Naive thymus-derived CD8-positive, alpha-beta T cell (primary cell): Measurements from ENCODE around the gene ARHGAP27. TPM values are rescaled to one million over a fixed set of nuclear protein-coding genes. Genes with fewer than 3 reads are reported as not detected.
"Not testable (repeated sequence)": the region's sequence is repeated elsewhere in the genome, so short reads cannot be mapped to it uniquely, and the experiment has no call there.

Experiments used
- ATAC-seq, 2 donors: fragments of 150-1000 bp; cut with Tn5 transposase in 1 of 2; sonication (Bioruptor Pico), chemical (Tn5 transposase) in 1 of 2; 1 replicate in 1 of 2; 2 replicates in 1 of 2; pipeline ENCODE4 v1.10.0; 2021; ENCODE audit warnings: mild to moderate bottlenecking in 2 of 2, moderate library complexity in 2 of 2
- POLR2A ChIA-PET: fragments of 350-600 bp; sonication (Branson Sonifier 250); formaldehyde crosslinking; loops from one replicate; lab custom pipeline; 2021; ENCODE audit warnings: antibody characterized with exemption; lab: Charles Lee
- DNase-seq, 10 donors: peaks; one replicate each; pipeline versions ENCODE4 v3.0.0 to v3.0.0-alpha.2; 2020 to 2022
- H3K27ac Mint-ChIP-seq, 10 donors: one replicate each; pipeline ENCODE4 v1.8.0; 2020 to 2022; ENCODE audit warnings: mild to moderate bottlenecking in 10 of 10, mixed read lengths in 10 of 10, moderate library complexity in 4 of 10, inconsistent platforms in 1 of 10
- H3K27me3 Mint-ChIP-seq, 5 donors: one replicate each; pipeline ENCODE4 v1.8.0; 2021 to 2022; ENCODE audit warnings: mixed read lengths in 5 of 5
- H3K36me3 Mint-ChIP-seq, 3 donors: one replicate each; pipeline ENCODE4 v1.8.0; 2020 to 2022; ENCODE audit warnings: mixed read lengths in 3 of 3, mild to moderate bottlenecking in 2 of 3, inconsistent platforms in 1 of 3
- H3K4me1 Mint-ChIP-seq, 4 donors: one replicate each; pipeline ENCODE4 v1.8.0; 2021 to 2022; ENCODE audit warnings: mixed read lengths in 4 of 4
- H3K4me3 Mint-ChIP-seq, 10 donors: one replicate each; pipeline ENCODE4 v1.8.0; 2020 to 2022; ENCODE audit warnings: mild to moderate bottlenecking in 10 of 10, mixed read lengths in 10 of 10, moderate library complexity in 6 of 10, inconsistent platforms in 1 of 10
- H3K9me3 Mint-ChIP-seq, 9 donors: one replicate each; pipeline ENCODE4 v1.8.0; 2020 to 2022; ENCODE audit warnings: mixed read lengths in 9 of 9, mild to moderate bottlenecking in 3 of 9, inconsistent platforms in 1 of 9, moderate library complexity in 1 of 9
- polyA plus RNA-seq, 3 donors: library from polyadenylated mRNA; unstranded; fragments of 300-500 nt; fragmentation: Illumina TruSeq; gene quantifications; one replicate each; pipeline ENCODE4 v1.2.3, GENCODE V29; 2021
- total RNA-seq, 8 experiments: library from RNA in 2 of 8; stranded (reverse) in 2 of 8; gene quantifications; one replicate each; pipeline ENCODE4 v1.2.3 and lab custom pipeline; 2021 to 2026

The ARHGAP27 gene
- total and polyA plus RNA-seq, 5 experiments from 2014 or later: 17.3 to 102 (median 31.1) TPM

DNA sequence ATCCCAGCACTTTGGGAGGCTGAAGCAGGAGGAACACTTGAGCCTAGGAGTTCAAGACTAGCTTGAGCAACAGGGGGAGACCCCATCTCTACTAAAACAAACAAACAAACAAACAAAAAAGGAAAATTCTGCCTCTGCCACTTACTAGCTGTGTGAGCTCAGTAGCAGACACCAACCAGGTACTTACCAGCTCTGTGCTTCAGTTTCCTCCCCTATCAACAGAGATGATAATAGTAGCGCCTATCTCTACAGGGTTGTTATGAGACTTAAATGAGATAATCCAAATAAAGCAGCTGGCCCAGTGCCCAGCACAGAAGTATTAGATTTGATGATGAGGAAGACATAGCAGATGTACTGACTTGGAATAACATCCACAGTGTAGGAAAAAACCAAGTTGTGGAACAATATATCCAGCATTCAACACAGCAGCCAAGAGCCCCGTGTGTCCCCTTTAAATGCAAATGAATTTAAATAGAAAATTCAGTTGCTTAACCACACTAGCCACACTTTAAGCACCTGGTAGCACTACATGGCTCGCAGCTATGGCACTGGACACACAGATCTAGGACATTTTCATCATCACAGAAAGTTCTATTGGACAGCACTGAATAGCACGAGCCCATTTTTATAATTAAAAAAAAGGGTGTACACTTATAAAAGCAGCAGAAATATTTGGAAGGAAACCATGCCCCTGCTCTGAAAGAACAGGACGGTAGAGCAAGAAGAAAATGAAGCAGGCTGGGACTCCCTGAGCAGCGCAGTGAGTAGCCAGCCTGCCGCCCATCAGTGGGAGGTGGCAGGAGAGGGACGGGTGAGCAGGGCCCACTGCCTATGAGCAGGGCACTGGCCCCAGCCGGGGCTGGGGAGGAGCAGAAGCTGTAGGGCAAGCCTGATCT, 19.9 kb upstream of the ARHGAP27 start:
- DNase-seq, POLR2A ChIA-PET, H3K9me3 Mint-ChIP-seq, ATAC-seq, H3K4me3 Mint-ChIP-seq, H3K27me3 Mint-ChIP-seq, H3K27ac Mint-ChIP-seq: not testable (repeated sequence)
- Mint-ChIP-seq H3K4me1 (peaks cover 0 to 12% (median 5%) of the 10 kb centered on the region in 4 donors), H3K36me3 (peaks cover 0 to 50% (median 8%) of the 10 kb centered on the region in 3 donors)

DNA sequence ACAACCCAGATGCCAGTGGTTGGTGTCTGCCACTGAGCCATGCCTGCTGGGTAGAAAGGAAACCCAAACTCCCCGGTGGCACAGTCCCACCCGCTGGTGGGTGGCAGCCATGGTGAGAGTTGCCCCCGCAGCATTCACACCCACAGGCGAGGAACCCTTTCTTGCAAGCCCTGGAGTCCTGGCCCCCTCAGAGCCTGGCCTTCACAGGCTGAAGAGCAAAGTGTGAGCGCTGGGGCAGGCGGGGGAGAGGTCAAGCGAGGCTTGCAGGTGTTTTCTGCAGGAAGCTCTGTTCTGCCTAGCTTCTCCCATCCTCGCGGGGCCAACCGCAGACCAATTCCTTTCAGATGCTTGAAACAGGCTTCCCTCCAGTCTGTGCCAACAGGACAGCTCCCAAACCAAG, 19.0 kb upstream of the ARHGAP27 start:
- DNase-seq, POLR2A ChIA-PET, H3K4me3 Mint-ChIP-seq, H3K27me3 Mint-ChIP-seq, H3K9me3 Mint-ChIP-seq, H3K27ac Mint-ChIP-seq: not testable (repeated sequence)
- Mint-ChIP-seq H3K4me1 (peaks cover 0 to 12% (median 5%) of the 10 kb centered on the region in 4 donors), H3K36me3 (peaks cover 0 to 43% (median 8%) of the 10 kb centered on the region in 3 donors)
- ATAC-seq: peak in 1 of 2 donors; percentile 33

DNA sequence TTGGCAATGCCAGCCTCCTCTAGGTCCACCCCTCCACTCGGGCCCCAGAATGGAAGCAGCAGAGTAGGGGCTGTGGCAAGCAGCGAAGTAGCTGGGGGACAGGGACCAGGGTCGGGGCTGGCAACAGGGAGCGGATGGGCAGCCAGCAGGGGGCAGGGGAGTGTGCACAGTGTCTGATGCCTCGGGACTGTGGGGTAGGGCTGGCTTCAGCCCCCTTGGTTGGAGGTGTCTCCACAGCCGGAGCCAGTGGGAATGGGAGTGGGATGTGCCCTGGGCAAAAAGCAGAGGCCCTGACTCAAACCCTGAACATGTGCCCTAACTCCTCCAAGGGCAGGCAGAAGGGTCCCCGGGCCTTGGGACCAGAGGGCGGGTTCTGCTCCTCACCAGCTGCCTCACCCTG, 18.5 kb upstream of the ARHGAP27 start:
- no peak overlapping the region for H3K4me3 Mint-ChIP-seq
- H3K27me3 Mint-ChIP-seq: no peaks in the 10 kb centered on the region
- peaks cover 2 to 16% (median 5%) of the 10 kb centered on the region in 4 donors for H3K4me1 Mint-ChIP-seq
- ATAC-seq (no peak), DNase-seq (no peak)
- H3K9me3 Mint-ChIP-seq: no peaks in the 10 kb centered on the region
- POLR2A ChIA-PET: no interaction called here
- H3K36me3 Mint-ChIP-seq: peaks cover 0 to 38% (median 4%) of the 10 kb centered on the region in 3 donors
- H3K27ac Mint-ChIP-seq: no peak overlapping the region

DNA sequence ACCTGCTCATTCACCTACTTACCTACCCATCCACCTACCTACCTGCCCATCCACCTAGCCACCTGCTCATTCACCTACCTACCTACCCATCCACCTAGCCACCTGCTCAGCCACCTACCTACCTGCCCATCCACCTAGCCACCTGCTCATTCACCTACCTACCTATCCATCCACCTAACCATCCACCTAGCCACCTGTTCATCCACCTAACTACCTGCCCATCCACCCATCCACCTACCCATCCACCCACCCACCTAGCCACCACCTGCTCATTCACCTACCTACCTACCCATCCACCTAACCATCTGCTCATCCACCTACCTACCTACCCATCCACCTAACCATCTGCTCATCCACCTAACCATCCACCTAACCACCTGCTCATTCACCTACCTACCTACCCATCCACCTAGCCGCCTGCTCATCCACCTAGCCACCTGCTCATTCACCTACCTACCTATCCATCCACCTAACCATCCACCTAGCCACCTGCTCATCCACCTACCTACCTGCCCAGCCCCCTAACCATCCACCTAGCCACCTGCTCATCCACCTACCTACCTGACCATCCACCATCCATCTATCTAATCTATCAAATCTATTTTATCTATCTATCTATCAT, 17.1 kb upstream of the ARHGAP27 start:
- H3K9me3 Mint-ChIP-seq, DNase-seq, POLR2A ChIA-PET, H3K27me3 Mint-ChIP-seq, H3K4me3 Mint-ChIP-seq, ATAC-seq: not testable (repeated sequence)
- peaks cover 0 to 34% (median 3%) of the 10 kb centered on the region in 3 donors for H3K36me3 Mint-ChIP-seq
- peaks cover 6 to 21% (median 14%) of the 10 kb centered on the region in 4 donors for H3K4me1 Mint-ChIP-seq
- H3K27ac Mint-ChIP-seq: peak overlapping the region in 3 of 10 donors; percentile 21 to 67 (median 33)

DNA sequence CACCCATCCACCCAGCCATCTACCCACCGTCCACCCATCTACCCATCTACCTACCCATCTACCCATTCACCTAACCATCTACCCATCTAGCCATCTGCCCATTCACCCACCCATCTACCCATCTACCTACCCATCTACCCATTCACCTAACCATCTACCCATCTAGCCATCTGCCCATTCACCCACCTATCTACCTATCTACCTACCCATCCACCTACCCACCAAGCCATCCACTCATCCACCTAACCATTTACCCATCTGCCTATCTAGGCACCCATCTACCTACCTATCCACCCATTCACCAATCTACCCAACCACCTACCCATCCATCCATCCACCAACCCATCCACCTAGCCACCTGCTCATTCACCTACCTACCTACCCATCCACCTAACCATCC, 16.6 kb upstream of the ARHGAP27 start:
- H3K9me3 Mint-ChIP-seq, H3K27me3 Mint-ChIP-seq, ATAC-seq, DNase-seq, H3K4me3 Mint-ChIP-seq, POLR2A ChIA-PET: not testable (repeated sequence)
- peaks cover 6 to 21% (median 14%) of the 10 kb centered on the region in 4 donors for H3K4me1 Mint-ChIP-seq
- peak overlapping the region in 1 of 10 donors; percentile 33 for H3K27ac Mint-ChIP-seq
- peaks cover 0 to 32% (median 3%) of the 10 kb centered on the region in 3 donors for H3K36me3 Mint-ChIP-seq

DNA sequence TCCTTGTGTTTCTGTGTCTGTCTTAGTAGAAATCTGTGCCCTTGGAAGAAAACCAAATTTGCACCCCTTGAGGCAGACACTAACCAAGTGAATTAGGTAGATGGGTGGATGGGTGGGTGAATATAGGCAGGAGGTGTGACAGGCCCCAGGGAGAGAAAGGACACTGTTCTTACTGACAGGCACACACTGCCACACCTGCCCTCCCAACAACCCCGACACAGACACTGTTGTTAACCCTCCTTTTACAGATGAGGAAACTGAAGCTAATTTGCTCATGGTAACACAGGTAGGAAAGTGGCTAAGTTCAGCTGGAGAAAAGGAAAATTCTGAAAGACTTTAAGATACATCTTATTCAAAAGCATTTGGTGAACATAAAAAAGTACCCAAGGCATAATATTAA, 15.8 kb upstream of the ARHGAP27 start:
- ATAC-seq, H3K9me3 Mint-ChIP-seq, H3K4me3 Mint-ChIP-seq, H3K27me3 Mint-ChIP-seq, DNase-seq, H3K27ac Mint-ChIP-seq, POLR2A ChIA-PET: not testable (repeated sequence)
- H3K4me1 Mint-ChIP-seq: peaks cover 6 to 21% (median 14%) of the 10 kb centered on the region in 4 donors
- peaks cover 0 to 32% (median 3%) of the 10 kb centered on the region in 3 donors for H3K36me3 Mint-ChIP-seq

DNA sequence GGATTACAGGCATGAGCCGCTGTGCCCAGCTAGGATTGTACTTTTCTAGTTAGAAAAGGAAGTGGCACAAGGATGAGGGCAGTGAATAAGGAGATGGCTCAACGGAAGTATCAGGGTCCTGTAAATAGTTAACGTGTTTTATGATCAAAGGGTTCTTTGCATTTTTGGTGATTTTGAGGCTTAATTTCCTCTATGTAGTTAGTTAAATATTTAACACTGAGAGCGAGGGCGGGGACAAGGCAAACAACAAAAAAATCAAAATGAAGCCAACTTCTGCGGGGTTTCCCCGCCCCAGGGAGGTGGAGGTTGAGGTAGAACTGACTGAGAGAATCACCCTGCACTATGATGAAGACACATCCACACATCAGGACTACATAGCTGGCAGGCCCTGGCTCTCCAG, 15.4 kb upstream of the ARHGAP27 start:
- DNase-seq, POLR2A ChIA-PET: not testable (repeated sequence)
- H3K27ac Mint-ChIP-seq: peak overlapping the region in 1 of 10 donors; percentile 57

DNA sequence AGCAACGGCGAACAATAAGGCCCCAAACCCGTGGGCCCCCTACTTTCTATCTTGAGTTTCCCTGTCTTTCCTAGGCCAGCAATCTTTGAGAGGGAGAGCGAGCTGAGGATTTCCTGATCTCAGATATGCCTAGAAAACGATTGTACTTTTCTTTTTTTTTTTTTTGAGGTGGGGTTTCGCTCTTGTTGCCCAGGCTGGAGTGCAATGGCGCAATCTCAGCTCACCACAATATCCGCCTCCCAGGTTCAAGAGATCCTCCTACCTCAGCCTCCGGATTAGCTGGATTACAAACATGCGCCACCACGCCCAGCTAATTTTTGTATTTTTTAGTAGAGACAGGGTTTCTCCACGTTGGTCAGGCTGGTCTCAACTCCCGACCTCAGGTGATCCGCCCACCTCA, 15.0 kb upstream of the ARHGAP27 start:
- ATAC-seq: not testable (repeated sequence)

More for the DNA sequence above, 15.4 kb upstream of the ARHGAP27 start:
- peaks cover 6 to 21% (median 14%) of the 10 kb centered on the region in 4 donors for H3K4me1 Mint-ChIP-seq
- H3K27me3 Mint-ChIP-seq, ATAC-seq, H3K9me3 Mint-ChIP-seq, H3K4me3 Mint-ChIP-seq: not testable (repeated sequence)
- H3K36me3 Mint-ChIP-seq: peaks cover 0 to 32% (median 3%) of the 10 kb centered on the region in 3 donors

DNA sequence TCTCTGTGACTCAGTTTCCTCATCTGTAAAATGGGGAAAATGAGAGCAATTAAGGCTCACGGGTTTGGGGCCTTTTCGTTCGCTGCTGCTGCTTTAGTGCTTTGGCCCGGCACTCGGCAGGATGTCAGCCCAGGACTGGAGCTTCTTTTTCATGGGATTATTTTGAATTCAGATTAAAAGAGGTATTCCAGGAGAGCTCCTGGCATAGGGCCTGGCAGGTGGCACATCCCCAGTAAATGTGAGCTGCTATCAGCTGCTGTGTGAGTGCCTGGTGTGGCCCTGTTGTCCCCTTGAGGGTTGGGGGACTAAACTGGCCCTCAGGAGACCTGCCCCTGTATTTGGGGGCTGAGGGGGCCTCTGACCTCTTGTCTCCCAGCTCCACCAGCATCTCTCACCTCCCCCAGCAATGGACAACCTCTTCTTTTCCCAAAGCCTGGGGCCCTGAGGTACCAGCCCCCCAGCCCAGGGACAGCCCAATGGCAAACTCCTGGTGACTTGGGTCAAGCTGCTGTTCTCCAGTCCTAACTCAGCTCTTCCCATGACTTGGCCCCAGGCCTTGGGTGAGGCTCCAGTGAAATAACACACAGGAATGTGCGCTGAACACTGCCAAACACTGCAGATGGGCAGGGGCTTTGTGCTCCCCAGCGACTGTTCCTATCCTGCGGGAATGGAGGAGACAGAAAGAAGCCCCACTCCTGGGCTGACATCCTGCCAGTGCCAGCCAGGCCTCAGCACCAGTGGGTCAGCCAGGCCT, 14.4 kb upstream of the ARHGAP27 start:
- H3K27me3 Mint-ChIP-seq, H3K27ac Mint-ChIP-seq, H3K4me3 Mint-ChIP-seq, H3K9me3 Mint-ChIP-seq, POLR2A ChIA-PET, ATAC-seq: not testable (repeated sequence)
- Mint-ChIP-seq H3K36me3 (peaks cover 0 to 28% (median 3%) of the 10 kb centered on the region in 3 donors), H3K4me1 (peaks cover 7 to 16% (median 14%) of the 10 kb centered on the region in 4 donors)
- peak in 1 of 10 donors; percentile 38 for DNase-seq

More for the DNA sequence above, 15.0 kb upstream of the ARHGAP27 start:
- Mint-ChIP-seq H3K36me3 (peaks cover 0 to 28% (median 3%) of the 10 kb centered on the region in 3 donors), H3K4me1 (peaks cover 6 to 18% (median 14%) of the 10 kb centered on the region in 4 donors), H3K27ac (peak overlapping the region in 1 of 10 donors; percentile 57)
- H3K4me3 Mint-ChIP-seq, H3K9me3 Mint-ChIP-seq, POLR2A ChIA-PET, DNase-seq, H3K27me3 Mint-ChIP-seq: not testable (repeated sequence)

DNA sequence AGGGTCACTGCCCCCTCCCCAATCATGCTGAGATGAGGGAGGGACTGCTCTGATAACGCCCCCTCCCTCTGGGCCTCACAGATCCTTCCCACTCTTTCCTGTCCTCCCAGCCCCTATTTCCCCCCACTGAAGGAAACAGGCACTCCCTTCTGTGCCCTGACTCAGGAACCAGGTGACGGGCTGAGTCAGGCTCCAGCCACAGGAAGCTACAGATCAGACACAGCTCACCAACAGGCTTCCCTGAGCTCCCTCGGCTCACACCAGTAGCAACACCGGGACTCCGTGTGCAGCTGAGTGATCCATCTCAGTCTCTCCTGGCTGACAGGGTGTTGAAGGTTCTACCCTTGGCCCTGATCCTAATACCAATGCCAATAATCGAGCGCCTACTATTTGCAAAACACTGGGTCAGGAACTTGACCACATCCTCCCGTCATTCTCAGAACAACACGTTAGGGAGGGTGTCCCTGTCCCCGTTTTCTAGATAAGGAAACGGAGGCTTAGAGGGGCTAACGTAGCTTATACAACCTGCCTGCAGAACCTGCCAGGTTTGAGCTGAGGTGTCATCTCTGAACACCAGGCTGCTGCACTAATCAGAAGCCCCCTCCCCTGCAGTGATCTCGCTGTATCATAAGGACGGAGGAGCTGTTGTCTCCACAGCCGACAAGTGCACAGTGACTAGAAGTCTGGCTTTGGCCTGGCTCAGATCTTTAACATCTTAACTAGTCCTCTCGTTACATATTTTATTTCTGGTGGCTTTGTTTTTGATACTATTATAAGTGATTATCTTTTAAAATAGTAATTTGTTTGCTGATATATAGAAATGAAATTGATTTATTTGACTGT, 13.5 kb upstream of the ARHGAP27 start:
- H3K9me3 Mint-ChIP-seq, POLR2A ChIA-PET, H3K27me3 Mint-ChIP-seq: not testable (repeated sequence)
- peak in 1 of 10 donors; percentile 51 for DNase-seq
- H3K27ac Mint-ChIP-seq: peak overlapping the region in 9 of 10 donors; percentile 16 to 86 (median 55)
- ATAC-seq: peak; percentile 58 to 59
- peaks cover 7 to 14% (median 13%) of the 10 kb centered on the region in 4 donors for H3K4me1 Mint-ChIP-seq
- peaks cover 0 to 28% (median 3%) of the 10 kb centered on the region in 3 donors for H3K36me3 Mint-ChIP-seq
- H3K4me3 Mint-ChIP-seq: peak overlapping the region in 5 of 10 donors; percentile 5 to 54 (median 40)
